SH-SY5Y (cell line): ENCODE measurements around the gene BCKDHA.

ENCODE experiments used
- GATA2 ChIP-seq: IDR thresholded peaks from 2 replicates; pipeline ENCODE4 v1.6.1; 2011; ENCODE audit warnings: mild to moderate bottlenecking, low read depth, low read length
- GATA3 ChIP-seq: IDR thresholded peaks from 2 replicates; pipeline ENCODE4 v1.6.1; 2011; ENCODE audit warnings: low read depth, mild to moderate bottlenecking, low read length, moderate library complexity

DNA sequence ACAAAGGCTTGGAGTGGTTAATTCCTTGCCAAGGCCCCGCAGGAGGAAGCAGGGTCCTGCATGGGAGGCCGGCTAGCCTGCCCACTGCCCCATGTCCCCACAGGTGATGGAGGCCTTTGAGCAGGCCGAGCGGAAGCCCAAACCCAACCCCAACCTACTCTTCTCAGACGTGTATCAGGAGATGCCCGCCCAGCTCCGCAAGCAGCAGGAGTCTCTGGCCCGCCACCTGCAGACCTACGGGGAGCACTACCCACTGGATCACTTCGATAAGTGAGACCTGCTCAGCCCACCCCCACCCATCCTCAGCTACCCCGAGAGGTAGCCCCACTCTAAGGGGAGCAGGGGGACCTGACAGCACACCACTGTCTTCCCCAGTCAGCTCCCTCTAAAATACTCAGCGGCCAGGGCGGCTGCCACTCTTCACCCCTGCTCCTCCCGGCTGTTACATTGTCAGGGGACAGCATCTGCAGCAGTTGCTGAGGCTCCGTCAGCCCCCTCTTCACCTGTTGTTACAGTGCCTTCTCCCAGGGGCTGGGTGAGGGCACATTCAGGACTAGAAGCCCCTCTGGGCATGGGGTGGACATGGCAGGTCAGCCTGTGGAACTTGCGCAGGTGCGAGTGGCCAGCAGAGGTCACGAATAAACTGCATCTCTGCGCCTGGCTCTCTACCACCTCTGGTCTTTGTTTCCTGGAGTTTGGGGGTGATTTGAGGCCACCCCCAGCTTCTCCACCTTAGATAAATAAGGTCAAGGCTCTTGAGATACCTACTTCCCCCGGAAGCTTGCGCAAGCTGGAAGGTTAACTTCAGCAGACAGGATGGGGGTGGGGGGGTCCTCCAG, 26.9 kb downstream of the BCKDHA start:
- TF ChIP-seq GATA2 = no peak
- TF ChIP-seq GATA3 = no peak
